H9 (cell line): ENCODE data around the gene KCNN3. TPM values are rescaled to one million over a fixed set of nuclear protein-coding genes. Genes with fewer than 3 reads are reported as not detected.

ENCODE experiments used
- DNase-seq: peaks from one replicate; pipeline ENCODE4 v3.0.0-alpha.2; 2017
- H2AFZ ChIP-seq: one replicate; pipeline ENCODE4 v1.6.1; 2013; ENCODE audit warnings: mild to moderate bottlenecking, low read length, control low read depth, moderate library complexity
- H2AK5ac ChIP-seq: 2 replicates; pipeline ENCODE4 v1.6.1; 2013; ENCODE audit warnings: low read length, control low read depth, mixed read lengths; ENCODE audit not compliant: insufficient read length
- H2BK120ac ChIP-seq: one replicate; pipeline ENCODE4 v1.6.1; 2013; ENCODE audit warnings: low read depth, mild to moderate bottlenecking, low read length, control low read depth, inconsistent platforms; ENCODE audit not compliant: poor library complexity, severe bottlenecking
- H2BK12ac ChIP-seq: 2 replicates; pipeline ENCODE4 v1.6.1; 2013; ENCODE audit warnings: low read length, control low read depth, mixed read lengths, low read depth; ENCODE audit not compliant: insufficient read length
- H2BK15ac ChIP-seq: 2 replicates; pipeline ENCODE4 v1.6.1; 2013; ENCODE audit warnings: low read depth, low read length, control low read depth
- H2BK20ac ChIP-seq: one replicate; pipeline ENCODE4 v1.6.1; 2013; ENCODE audit warnings: low read depth, mild to moderate bottlenecking, low read length, control low read depth, inconsistent platforms; ENCODE audit not compliant: poor library complexity, severe bottlenecking
- H2BK5ac ChIP-seq: 2 replicates; pipeline ENCODE4 v1.6.1; 2013; ENCODE audit warnings: low read length, control low read depth, mixed read lengths; ENCODE audit not compliant: insufficient read length
- H3K14ac ChIP-seq: 2 replicates; pipeline ENCODE4 v1.6.1; 2013; ENCODE audit warnings: low read length, control low read depth; ENCODE audit not compliant: insufficient read depth
- H3K18ac ChIP-seq: 2 replicates; pipeline ENCODE4 v1.6.1; 2013; ENCODE audit warnings: low read depth, mild to moderate bottlenecking, mixed read lengths, low read length, control low read depth; ENCODE audit not compliant: insufficient read length
- H3K23ac ChIP-seq: 2 replicates; pipeline ENCODE4 v1.6.1; 2013; ENCODE audit warnings: low read length, control low read depth, mixed read lengths, low read depth; ENCODE audit not compliant: insufficient read length
- H3K23me2 ChIP-seq: 2 replicates; pipeline ENCODE4 v1.6.1; 2013; ENCODE audit warnings: low read depth, mild to moderate bottlenecking, mixed read lengths, low read length, control low read depth; ENCODE audit not compliant: insufficient read length, poor library complexity, severe bottlenecking
- H3K27ac ChIP-seq: 2 replicates; pipeline ENCODE4 v1.5.1; 2013; ENCODE audit warnings: low read length, control low read depth, mixed read lengths, low read depth; ENCODE audit not compliant: insufficient read length
- H3K27me3 ChIP-seq: 2 replicates; pipeline ENCODE4 v1.6.1; 2013; ENCODE audit warnings: low read length, control low read depth, inconsistent platforms; ENCODE audit not compliant: insufficient read depth
- H3K4ac ChIP-seq: 2 replicates; pipeline ENCODE4 v1.6.1; 2013; ENCODE audit warnings: low read depth, mild to moderate bottlenecking, control low read depth, inconsistent platforms, low read length, moderate library complexity
- H3K4me1 ChIP-seq: 2 replicates; pipeline ENCODE4 v1.6.1; 2013; ENCODE audit warnings: low read length, control low read depth, inconsistent platforms; ENCODE audit not compliant: insufficient read depth
- H3K4me2 ChIP-seq: 2 replicates; pipeline ENCODE4 v1.6.1; 2013; ENCODE audit warnings: low read length, control low read depth, mixed read lengths; ENCODE audit not compliant: insufficient read length, insufficient read depth
- H3K56ac ChIP-seq: 2 replicates; pipeline ENCODE4 v1.6.1; 2013; ENCODE audit warnings: low read depth, mild to moderate bottlenecking, mixed read lengths, low read length, control low read depth; ENCODE audit not compliant: insufficient read length
- H3K79me1 ChIP-seq: 2 replicates; pipeline ENCODE4 v1.6.1; 2013; ENCODE audit warnings: low read depth, mild to moderate bottlenecking, moderate library complexity, low read length, control low read depth, inconsistent platforms; ENCODE audit not compliant: insufficient read depth, poor library complexity, severe bottlenecking
- H3K79me2 ChIP-seq: 2 replicates; pipeline ENCODE4 v1.6.1; 2013; ENCODE audit warnings: low read length, control low read depth, inconsistent platforms; ENCODE audit not compliant: insufficient read depth
- H3K9ac ChIP-seq: 2 replicates; pipeline ENCODE4 v1.6.1; 2013; ENCODE audit warnings: low read length, control low read depth, mixed read lengths; ENCODE audit not compliant: insufficient read length; ENCODE audit errors: extremely low read depth
- H3K9me3 ChIP-seq: one replicate; pipeline ENCODE4 v1.6.1; 2013; ENCODE audit warnings: low read depth, low read length, inconsistent platforms; ENCODE audit not compliant: control insufficient read depth
- H3T11ph ChIP-seq: one replicate; pipeline ENCODE4 v1.6.1; 2013; ENCODE audit warnings: mild to moderate bottlenecking, low read length, control low read depth, inconsistent platforms
- H4K20me1 ChIP-seq: one replicate; pipeline ENCODE4 v1.6.1; 2013; ENCODE audit not compliant: control insufficient read depth, insufficient read length, insufficient read depth
- H4K5ac ChIP-seq: 2 replicates; pipeline ENCODE4 v1.6.1; 2013; ENCODE audit warnings: low read depth, mild to moderate bottlenecking, mixed read lengths, low read length, control low read depth; ENCODE audit not compliant: insufficient read length
- H4K8ac ChIP-seq: replicated peaks from 2 replicates; pipeline ENCODE4 v1.6.1; 2013; ENCODE audit warnings: low read length, control low read depth, mixed read lengths, low read depth; ENCODE audit not compliant: insufficient read length
- H4K91ac ChIP-seq: 2 replicates; pipeline ENCODE4 v1.6.1; 2013; ENCODE audit warnings: low read depth, mild to moderate bottlenecking, moderate library complexity, mixed read lengths, low read length, control low read depth; ENCODE audit not compliant: insufficient read length
- H3K27ac Mint-ChIP-seq, 3 experiments: 2 replicates in 2 of 3; 3 replicates in 1 of 3; pipeline ENCODE4 v1.8.0; 2020 to 2021; ENCODE audit warnings: mixed read lengths in 3 of 3, mild to moderate bottlenecking in 1 of 3, moderate library complexity in 1 of 3
- H3K27me3 Mint-ChIP-seq: 2 replicates; pipeline ENCODE4 v1.8.0; 2021; ENCODE audit warnings: low read depth, mild to moderate bottlenecking, moderate library complexity, mixed read lengths
- H3K36me3 Mint-ChIP-seq, 3 experiments: 2 replicates in 2 of 3; 3 replicates in 1 of 3; pipeline ENCODE4 v1.8.0; 2020 to 2021; ENCODE audit warnings: low read depth in 3 of 3, mixed read lengths in 3 of 3; ENCODE audit not compliant: insufficient read depth in 1 of 3
- H3K4me1 Mint-ChIP-seq, 2 experiments: 2 replicates each; pipeline ENCODE4 v1.8.0; 2020; ENCODE audit warnings: mixed read lengths in 2 of 2
- H3K4me3 Mint-ChIP-seq, 2 experiments: 2 replicates in 1 of 2; 3 replicates in 1 of 2; pipeline ENCODE4 v1.8.0; 2020 to 2021; ENCODE audit warnings: mild to moderate bottlenecking in 2 of 2, mixed read lengths in 2 of 2, moderate library complexity in 1 of 2
- H3K9me3 Mint-ChIP-seq, 2 experiments: 2 replicates in 1 of 2; 3 replicates in 1 of 2; pipeline ENCODE4 v1.8.0; 2020; ENCODE audit warnings: mild to moderate bottlenecking in 2 of 2, mixed read lengths in 2 of 2, moderate library complexity in 1 of 2
- CTCF ChIP-seq: fragments of 200-600 bp; sonication (generic); conservative IDR thresholded peaks from 3 replicates; pipeline ENCODE4 v1.8.0; 2021; ENCODE audit warnings: antibody characterized with exemption, mild to moderate bottlenecking
- WGBS: extraction: QIAGEN DNeasy Blood & Tissue Kit; methylation state at CpG from one replicate; pipeline ENCODE4 v1.1.7; 2013; ENCODE audit warnings: missing lambda C conversion rate, low lambda C conversion rate, mixed read lengths; ENCODE audit not compliant: insufficient read length; ENCODE audit errors: extremely low coverage; 5-methylcytosine and 5-hydroxymethylcytosine counted together
- total RNA-seq: library from RNA; stranded (reverse); gene quantifications from 2 replicates; pipeline ENCODE4 v1.2.1, GENCODE V29; 2021

Gene KCNN3
- total RNA-seq, 1 experiment from 2014 or later = 0.83 TPM

GRCh38 chr1:154752273-154753030, 117.6 kb downstream of the KCNN3 start:
- Histone ChIP-seq H3T11ph (no peak overlapping the region), H3K14ac (no peak overlapping the region), H2BK5ac (no peak overlapping the region), H2BK15ac (no peak overlapping the region), H4K91ac (no peak overlapping the region), H2AFZ (no peak overlapping the region), H3K27ac (no peak overlapping the region), H4K8ac (no peak overlapping the region), H3K79me2 (no peaks in the 10 kb centered on the region), H2AK5ac (no peak overlapping the region), H3K4ac (no peak overlapping the region), H3K9ac (no peak overlapping the region), H2BK20ac (no peak overlapping the region), H4K5ac (no peak overlapping the region), H3K9me3 (no peaks in the 10 kb centered on the region), H2BK12ac (no peak overlapping the region), H3K4me2 (no peak overlapping the region), H3K56ac (no peak overlapping the region), H2BK120ac (no peak overlapping the region), H3K27me3 (no peaks in the 10 kb centered on the region), H3K18ac (no peak overlapping the region), H3K79me1 (no peaks in the 10 kb centered on the region), H3K23ac (no peak overlapping the region), H3K23me2 (no peaks in the 10 kb centered on the region), H3K4me1 (no peaks in the 10 kb centered on the region), H4K20me1 (no peaks in the 10 kb centered on the region)
- no peak for DNase-seq
- Mint-ChIP-seq H3K9me3 (no peaks in the 10 kb centered on the region), H3K27me3 (peaks cover 12% of the 10 kb centered on the region), H3K36me3 (no peaks in the 10 kb centered on the region), H3K4me1 (peaks cover 23 to 28% of the 10 kb centered on the region in 2 experiments), H3K4me3 (no peak overlapping the region), H3K27ac (no peak overlapping the region; a peak in 1 of 7 replicates)
- WGBS = no CpG with 5 or more reads among the region's 12 CpGs
- TF ChIP-seq CTCF = no peak
